T-helper 1 cell treated with Interleukin-12 subunit alpha and Interleukin-12 subunit beta and Interleukin-4 antibody, amounts not matched to agents 30 ng/mL and 1 ng/mL, for 36 hours (primary cell): Measurements from ENCODE around the gene NRAS. TPM values are rescaled to one million over a fixed set of nuclear protein-coding genes. Genes with fewer than 3 reads are reported as not detected.

Experiments used
- intact Hi-C: fragments of 100-400 bp; cut with micrococcal nuclease; formaldehyde crosslinking; loops from one replicate; pipeline ENCODE4 v1.15.1; 2024
- total RNA-seq: library from RNA; stranded (reverse); gene quantifications from 2 replicates; pipeline ENCODE4 v1.2.3, GENCODE V29; 2022

The NRAS gene
- 61.3 and 63.3 TPM in 2 replicates for total RNA-seq

DNA sequence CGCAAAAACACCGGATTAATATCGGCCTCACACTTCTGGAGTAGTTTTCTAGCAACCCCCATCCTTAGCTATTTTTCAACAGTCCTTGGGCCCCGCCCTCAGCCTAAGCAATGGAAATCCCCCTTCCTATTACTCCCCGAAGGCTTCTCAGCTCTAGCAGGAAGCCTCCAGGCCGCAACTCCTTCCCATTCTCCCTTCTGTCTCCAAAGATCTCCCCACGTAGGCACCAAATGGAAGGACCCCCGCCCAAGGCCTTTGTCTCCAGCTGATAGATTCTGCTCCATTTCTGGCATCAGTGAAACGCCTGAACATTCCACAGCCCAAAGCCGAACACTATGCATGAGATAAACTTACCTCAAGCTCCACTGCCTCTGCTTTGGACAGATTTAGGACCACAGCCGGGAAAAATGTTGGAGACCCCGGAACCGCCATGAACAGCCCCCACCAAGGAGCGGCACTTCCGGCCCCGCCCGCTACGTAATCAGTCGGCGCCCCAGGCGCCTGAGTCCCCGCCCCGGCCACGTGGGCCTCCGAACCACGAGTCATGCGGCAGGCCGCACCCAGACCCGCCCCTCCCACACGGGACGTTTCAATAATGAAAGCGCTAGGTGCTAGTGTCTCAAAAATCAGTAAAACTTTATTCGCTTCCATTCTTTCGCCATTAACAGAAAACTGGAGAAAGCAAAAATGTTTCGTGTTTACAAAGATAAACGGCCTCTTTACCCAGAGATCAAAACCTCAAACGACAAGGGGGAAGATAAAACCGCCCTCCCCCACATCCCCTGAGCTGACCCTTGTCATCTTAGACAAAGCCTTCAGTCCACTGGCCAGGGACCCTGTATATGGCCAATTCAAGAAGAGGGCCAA is at the start of gene NRAS:
Gene NRAS, minus strand, starts transcription at position 468 of the 867 bp plus-strand sequence. CDS start 611 bp downstream, outside the sequence.
- intact Hi-C loops, result loop anchor here (1.0 to 10.0 kb wide), 12 partner anchors 41 to 1760 kb away; partner anchors contain the start of genes BCAS2, CSDE1, DCLRE1B and DENND2C

DNA sequence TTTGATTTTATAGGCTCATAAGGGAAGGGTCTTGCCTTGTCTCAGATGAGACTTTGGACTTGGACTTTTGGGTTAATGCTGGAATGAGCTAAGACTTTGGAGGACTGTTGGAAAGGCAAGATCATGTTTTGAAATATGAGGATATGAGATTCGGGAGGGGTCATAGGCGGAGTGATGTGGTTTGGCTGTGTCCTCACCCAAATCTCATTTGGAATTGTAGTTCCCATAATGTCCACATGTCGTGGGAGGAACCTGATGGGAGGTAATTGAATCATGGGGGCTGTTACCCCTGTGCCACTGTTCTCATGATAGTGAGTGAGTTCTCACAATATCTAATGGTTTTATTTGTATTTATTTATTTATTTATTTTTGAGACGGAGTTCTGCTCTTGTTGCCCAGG is 48.1 kb upstream of the NRAS start:
- intact Hi-C loops, result no loop called here

DNA sequence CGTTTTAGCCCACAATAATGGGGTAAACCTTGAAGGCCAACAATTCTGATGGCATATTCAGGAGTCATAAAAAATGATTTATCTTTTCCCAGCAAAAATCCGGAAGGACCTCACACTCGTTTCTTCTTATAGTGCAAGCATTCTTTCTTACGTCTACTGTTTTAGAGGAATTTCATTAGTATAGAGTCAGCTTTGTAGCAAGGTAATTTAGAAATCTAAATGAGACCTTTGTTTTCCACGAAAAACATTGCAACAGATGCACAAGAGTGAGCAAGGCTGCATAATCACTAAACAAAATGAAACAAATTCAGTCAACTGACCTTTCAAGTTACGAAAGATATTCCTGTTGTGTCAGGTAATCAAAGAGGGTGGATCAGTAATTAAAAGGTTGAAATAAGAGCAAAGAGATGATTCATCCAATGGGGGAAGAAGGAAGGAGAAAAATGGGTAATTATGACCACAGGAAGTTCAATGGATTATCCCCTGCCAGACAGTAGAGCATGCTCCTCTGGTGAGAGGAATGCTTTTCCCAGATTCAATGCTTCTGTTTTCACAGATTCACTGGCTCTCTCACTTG is 41.8 kb upstream of the NRAS start:
- intact Hi-C loops, result loop anchor here (10.0 kb wide), 1 partner anchor 886 kb away; the partner anchor contains the start of gene VANGL1

DNA sequence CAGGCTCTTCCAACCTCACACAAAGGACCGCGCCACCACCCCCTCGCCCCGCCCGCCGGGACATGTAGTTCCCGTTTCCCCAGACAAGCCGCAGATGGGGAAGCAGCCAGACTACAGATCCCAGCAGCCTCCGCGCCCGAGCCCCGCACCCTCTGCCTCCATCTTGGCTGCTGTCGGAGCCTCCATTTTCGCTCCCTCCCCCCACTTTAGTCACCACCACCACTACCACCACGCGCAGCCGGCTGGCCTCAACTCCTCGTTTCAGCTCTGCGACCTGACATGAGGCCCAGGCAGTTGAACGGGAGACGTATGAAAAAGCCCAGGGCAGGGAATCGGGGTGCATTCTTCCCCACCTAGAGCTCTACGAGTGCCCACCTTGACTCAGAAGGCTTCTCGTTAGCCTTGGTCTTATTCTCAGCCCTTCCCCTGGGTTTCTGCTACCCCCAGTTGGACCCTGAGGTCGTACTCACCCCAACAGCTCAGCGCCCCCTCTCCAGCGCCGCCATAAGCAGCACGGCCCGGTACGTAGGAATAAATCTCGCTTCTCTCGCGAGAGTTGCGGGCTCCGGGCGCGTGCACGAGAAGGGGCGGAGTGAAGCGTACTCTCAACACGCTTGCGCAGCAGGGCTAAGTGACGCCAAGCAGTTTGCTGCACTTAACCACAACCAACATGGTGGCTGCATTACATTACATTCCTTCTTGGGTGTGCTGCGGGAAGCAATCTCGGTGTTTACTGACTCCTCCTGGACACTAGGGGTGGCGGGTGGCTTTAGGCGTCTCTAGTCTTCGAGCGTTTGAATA is 41.1 kb upstream of the NRAS start, which contains the start of gene CSDE1:
Gene CSDE1, minus strand, starts transcription at position 530 of the 801 bp plus-strand sequence. CDS start 18,094 bp downstream, outside the sequence.
- intact Hi-C loops, result loop anchor here (1.0 to 10.0 kb wide), 14 partner anchors 23 to 1685 kb away; partner anchors contain the start of genes BCAS2, DCLRE1B, DENND2C and HIPK1

DNA sequence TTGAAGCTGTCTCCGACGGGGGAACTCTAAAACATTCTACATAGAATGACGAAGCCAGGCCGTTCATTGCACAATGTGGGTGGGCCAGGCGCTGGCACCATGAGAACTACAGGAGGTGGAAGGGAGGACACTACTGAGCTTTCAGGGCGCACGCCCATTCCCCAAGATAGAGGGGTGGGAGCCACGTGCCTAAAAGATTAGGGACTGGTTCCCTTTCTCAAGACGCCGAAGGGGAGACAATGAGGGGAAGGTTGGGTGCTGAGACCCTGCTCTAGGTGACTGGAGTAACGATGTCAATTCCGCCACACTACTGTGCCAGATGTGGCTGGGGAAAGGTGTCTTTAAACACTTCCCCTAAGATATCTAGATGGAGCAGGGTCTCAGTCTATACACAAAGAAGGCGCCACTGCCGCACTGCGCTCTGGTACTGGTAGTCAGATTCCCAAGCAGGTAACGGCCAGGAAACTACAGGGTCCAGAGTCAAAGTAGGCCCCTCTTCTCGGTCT is 40.4 kb upstream of the NRAS start:
- intact Hi-C loops, result loop anchor here (1.0 to 10.0 kb wide), 15 partner anchors 23 to 1684 kb away; partner anchors contain the start of genes BCAS2, DCLRE1B, DENND2C and HIPK1

DNA sequence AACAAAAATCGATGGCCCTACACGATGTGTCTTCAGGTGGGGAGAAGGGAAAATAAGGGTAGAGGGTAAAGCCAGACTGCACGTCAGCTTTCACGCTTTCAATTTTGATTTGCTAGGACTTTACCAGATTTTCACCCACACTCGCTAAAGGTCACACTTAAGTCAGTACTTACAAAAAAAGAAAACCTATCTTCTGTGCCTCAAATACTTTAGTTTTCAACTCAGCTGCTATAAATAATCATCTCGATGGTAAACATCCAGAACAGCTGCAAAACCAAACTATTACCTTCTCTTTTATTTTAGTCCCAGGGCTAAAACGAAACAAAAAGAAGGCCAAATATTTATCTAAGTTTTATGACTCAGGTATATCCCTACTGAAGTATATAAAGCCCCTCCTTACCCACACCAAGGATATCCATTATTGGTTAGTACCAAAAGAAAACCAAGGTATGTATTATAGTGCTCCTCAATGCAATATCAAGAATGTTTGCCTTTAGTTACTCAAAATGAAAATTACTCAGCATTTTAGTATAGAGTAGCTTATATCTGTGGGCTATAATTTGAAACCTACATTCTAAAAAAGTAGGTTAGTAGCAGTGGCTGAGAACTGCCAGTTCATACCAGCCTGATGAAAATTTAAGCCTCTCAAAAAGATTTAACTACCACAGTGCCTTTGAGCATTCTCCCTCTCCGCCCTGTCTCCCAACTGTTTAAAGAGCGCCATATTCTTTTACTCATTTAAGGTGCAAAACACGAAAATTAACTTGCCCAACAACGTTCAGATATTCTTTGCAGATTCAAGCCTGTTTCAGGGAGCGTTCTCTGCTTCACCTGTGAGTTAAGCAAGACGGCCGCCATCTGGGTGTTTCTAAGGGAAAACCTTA is 39.7 kb upstream of the NRAS start:
- intact Hi-C loops, result loop anchor here (1.0 to 10.0 kb wide), 6 partner anchors 306 to 1683 kb away; partner anchors contain the start of genes HIPK1, LRIG2, PHTF1 and VANGL1

DNA sequence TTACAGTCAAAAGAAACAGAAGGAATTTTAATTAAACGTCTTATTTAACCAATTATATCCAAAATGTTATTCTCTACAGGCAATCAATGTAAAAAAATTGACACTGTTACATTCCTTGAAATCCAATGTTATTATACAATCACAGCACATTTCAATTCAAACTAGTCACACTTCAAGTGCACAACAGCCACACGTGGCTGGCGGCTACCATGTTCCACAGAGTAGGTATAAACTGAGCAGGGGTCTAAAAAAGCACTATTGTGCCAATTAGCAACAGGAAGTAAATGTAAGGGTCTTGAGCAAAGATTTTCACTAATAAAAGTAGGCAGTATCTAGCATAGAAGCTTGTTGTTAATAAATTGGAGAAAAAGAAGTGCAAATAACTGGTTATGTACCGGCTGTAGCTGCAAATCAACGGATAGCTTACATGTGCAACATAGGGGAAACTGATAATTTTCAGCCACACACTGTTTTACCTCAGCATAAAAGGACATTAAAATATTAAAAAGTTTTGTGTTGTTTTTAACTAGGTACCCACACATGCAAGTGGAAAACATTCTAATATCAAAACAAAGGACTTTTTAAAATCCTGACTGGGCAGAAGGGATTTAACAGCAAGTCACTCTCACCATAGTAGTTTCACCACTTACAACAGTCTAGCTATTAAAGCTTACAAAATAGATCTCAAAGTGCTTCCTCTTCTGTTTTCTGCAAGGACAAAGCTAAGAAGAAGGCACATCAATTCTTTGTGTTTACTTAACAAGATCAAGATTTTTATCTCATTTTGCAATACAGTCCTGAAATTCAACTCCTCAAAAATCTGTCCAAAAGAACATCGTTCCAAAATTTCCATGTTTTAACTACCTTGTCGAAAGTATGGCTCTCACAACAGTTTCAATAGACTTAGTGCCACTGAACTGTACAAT is 38.7 kb upstream of the NRAS start:
- intact Hi-C loops, result loop anchor here (10.0 kb wide), 1 partner anchor 890 kb away; the partner anchor contains the start of gene VANGL1

DNA sequence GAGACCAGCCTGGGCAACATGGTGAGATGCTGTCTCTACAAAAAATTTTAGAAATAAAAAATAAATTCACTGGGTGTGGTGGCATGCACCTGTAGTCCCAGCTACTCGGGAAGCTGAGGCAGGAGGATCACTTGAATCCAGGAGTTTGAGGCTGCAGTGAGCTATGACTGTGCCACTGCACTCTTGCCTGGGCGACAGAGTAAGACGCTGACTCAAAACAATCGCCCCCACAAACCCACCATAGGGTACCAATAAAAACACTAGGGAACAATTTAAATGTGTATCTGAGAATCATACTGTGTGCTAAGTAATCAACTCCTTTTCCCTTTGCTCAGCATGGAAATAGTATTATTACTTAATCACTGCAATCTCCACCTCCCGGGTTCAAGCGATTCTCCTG is 37.1 kb upstream of the NRAS start:
- intact Hi-C loops, result loop anchor here (10.0 kb wide), 1 partner anchor 891 kb away; the partner anchor contains the start of gene VANGL1

DNA sequence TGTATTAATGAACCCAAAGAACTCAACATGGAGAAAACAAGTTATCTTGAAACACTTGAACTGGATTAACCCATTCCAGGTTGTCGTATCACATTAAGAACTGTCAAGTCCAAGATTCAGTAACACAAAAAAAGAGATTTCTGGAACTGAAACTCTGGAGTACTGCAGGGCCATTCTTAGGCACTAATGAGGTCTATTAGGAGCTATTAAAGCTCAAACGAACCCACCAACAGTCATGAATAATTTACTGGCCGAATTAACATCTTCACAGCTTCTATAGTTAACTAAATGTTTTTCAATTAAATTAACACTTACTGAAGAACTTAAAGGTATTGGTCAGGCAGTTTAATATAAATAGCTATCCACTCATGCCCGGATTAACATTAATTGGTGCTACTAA is 36.6 kb upstream of the NRAS start:
- intact Hi-C loops, result loop anchor here (10.0 kb wide), 1 partner anchor 892 kb away; the partner anchor contains the start of gene VANGL1

DNA sequence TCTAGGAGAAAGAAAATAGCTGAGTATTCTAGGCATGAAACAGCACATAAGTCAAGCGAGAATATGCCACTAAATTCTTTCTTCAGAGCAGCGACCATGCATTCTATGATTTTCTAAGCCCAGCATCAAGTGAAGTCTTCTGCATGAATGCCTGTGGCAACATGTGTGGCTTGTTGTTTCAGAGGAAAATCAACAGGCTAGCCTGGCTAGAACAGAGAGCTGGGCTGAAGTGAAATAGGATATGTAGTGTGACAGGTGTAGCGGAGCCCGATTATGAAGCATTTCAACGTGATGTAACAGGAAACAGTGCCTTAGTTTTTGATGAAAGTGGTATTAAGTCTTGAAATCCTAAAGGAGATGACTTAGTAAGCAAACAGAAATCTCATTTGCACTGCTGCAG is 34.2 kb upstream of the NRAS start:
- intact Hi-C loops, result loop anchor here (10.0 kb wide), 1 partner anchor 894 kb away; the partner anchor contains the start of gene VANGL1

DNA sequence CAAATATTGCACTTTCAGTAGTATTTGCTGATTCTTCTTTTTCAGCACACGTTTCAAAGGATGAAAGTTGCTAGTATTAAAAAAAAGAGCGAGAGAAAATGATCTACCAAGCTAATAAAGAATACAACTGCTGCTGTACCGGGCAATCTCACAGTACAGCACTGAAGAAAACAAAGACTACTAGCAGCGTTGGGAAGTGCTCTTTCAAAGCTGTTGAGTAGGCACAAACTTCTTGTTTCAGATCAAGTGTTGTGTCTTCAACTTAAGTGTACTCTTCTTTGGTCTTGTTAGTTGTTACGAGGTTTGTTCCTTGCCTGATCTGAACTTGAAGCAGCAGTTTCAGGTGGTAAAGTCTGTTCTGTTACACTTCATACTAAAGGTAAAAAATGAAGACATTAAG is 33.3 kb upstream of the NRAS start:
- intact Hi-C loops, result loop anchor here (10.0 kb wide), 1 partner anchor 895 kb away; the partner anchor contains the start of gene VANGL1

DNA sequence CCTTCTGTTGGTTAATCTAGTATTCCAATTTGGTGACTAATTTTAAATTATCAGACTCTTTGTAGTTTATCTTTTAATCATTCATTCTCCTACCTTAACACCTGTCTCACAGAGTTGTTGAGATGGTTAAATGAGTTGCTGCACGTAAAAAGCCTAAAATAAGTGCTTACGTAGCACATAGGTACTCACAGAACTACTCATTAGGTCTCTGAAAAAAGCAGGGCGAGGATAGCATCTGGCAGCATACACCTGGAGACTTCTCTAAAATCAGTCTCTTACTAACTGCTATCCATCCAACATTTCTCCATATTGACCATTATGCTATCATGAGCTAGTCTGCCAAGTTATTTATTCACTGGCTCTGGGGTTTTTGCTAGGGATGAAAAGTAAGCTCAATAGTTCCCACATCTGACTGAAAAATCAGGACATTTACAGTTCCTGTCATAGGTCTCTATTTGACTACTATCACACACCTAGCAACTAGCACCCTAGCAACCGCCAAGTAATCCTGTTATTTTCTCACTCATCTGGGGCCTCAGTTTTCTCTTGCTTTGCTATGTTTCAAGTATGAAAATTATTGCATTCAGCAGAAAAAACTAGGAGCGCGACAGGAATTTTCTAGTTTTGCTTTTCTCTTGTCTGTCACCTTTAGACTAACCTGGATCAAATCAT is 30.0 kb upstream of the NRAS start:
- intact Hi-C loops, result no loop called here

DNA sequence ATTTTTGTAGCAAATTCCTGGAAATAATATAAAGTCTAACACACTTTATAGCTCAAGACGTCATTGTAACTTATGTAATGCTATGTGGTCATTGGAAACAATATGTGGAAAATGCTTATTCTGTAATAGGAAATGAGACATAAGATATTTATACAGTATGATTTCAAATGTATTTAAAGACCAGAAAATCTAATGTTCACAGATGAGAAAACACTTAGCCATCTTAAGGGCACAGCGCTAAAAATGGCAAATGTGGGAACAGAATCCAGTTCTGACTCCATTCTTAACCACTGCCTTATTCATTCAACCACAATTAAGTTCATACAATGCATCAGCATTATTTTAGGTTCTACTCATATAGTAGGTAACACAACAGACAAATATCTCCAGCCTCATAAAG is 28.7 kb upstream of the NRAS start:
- intact Hi-C loops, result no loop called here

DNA sequence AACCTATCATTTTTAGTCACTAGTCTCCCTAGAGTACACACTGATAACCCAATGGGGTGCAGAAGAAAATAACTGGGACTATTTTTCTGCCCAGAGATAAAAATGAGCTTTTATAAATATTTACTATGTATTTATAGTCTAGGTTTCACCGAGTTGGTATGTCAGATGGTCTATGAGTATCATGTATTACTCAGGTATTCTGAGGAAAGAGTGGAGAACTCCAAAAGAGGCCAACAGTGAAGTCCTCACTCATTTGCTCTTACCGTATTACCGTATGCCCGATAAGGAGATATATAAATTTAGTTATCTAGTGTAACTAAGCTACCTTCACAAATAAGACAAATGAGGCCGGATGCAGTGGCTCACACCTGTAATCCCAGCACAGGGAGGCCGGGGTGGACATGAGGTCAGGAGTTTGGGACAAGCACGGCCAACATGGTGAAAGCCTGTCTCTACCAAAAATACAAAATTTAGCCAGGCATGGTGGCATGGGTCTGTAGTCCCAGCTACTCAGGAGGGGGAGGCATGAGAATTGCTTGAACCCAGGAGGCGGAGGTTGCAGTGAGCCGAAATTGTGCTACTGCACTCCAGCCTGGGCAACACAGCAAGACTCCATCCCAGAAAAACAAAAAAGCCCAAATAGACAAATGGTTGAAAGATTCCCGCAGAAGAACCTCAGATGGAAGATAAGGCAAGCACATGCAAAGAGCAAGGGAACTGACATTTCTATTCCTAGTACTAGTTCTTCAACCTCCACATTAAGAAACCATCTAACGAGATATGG is 25.6 kb upstream of the NRAS start:
- intact Hi-C loops, result no loop called here

DNA sequence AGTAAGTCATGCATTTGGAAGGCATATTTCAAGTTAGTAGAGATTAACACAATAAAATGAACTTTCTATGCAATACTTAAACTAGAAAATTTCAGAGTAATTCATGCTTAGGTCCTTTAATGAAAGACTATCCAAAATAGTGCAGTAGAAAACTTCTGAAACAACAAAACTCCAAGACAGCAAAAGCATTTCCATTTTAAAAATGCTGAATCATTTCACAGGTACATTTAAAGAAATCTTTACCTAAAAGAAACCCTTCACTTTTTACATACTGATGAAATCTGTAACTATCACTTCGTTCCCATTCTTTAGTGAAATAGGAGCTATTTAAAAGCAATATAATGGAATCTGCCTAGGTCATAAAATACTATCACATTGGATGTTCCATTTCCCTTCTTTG is 23.8 kb upstream of the NRAS start:
- intact Hi-C loops, result no loop called here

DNA sequence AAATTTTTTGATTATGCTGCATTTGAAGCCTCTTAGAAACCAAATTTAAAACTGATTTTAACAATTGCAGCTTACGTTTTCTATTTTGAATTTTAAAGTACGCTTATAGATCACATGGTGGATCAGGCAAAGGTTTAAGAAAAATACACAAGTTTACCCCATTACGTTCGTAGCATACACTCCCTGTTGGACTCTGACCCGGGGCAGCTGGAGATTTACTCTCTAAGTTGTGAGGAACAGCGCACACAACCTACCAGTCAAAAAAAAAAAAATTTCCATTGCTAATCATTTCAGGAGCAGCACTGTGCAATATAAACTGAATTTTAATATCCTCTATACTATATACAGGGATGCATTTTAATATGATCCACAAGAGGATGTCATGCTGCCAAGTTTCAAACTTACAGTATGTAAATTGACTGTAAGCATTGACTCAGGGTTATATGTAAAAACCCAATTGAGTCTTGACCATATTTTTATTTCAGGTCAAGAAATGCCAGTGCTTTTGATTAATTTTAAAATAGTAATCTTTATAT is 20.8 kb upstream of the NRAS start:
- intact Hi-C loops, result no loop called here

DNA sequence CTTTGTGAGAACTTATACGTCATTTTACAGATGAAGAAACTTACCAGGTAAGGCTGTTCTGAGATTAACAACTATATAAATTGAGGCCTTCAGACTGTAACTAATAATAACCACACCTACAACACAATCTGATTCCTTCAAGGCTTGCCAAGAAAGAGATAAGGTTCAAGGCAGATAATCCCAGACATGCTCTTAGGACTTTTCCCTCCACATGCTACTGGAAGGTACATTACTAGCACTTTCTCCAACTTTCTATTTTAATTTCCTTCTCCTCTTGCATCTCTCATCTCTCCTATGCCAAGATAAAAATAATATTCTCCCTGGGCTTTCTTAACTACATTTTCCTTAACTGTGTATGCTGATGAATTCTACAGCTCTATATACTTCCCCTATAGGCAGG is 18.9 kb upstream of the NRAS start:
- intact Hi-C loops, result no loop called here
